BJ (cell line): ENCODE measurements around the gene NBEAL2. TPM values are rescaled to one million over a fixed set of nuclear protein-coding genes. Genes with fewer than 3 reads are reported as not detected.

Source experiments
- CTCF ChIA-PET: fragments of 350-600 bp; formaldehyde crosslinking; extraction: SDS; loops from one replicate; lab custom pipeline; 2021; ENCODE audit warnings: antibody characterized with exemption, inconsistent platforms; lab: Yijun Ruan, JAX
- POLR2A ChIA-PET: fragments of 300-600 bp; sonication (Branson Sonifier 250); formaldehyde crosslinking; extraction: SDS; loops from one replicate; lab custom pipeline; 2021; ENCODE audit warnings: antibody characterized with exemption; lab: Charles Lee
- DNase-seq: peaks from one replicate; pipeline ENCODE4 v3.0.0-alpha.2; 2011; ENCODE audit warnings: low read depth
- H3K27me3 ChIP-seq: 2 replicates; pipeline ENCODE4 v1.6.0; 2011; ENCODE audit warnings: low read length; ENCODE audit not compliant: control insufficient read depth, insufficient read depth
- H3K36me3 ChIP-seq: 2 replicates; pipeline ENCODE4 v1.5.1; 2011; ENCODE audit warnings: low read length; ENCODE audit not compliant: control insufficient read depth, insufficient read depth
- H3K4me3 ChIP-seq: 2 replicates; pipeline ENCODE4 v1.5.1; 2011; ENCODE audit warnings: low read depth, mild to moderate bottlenecking, control low read depth, low read length
- CTCF ChIP-seq: IDR thresholded peaks from 2 replicates; pipeline ENCODE4 v1.5.1; 2011; ENCODE audit warnings: low read depth, mild to moderate bottlenecking, control low read depth, inconsistent platforms, low read length, moderate library complexity; ENCODE audit not compliant: insufficient read depth
- polyA plus RNA-seq: library from polyadenylated mRNA; depleted of rRNA; stranded (reverse); fragments of >200 nt; gene quantifications from 2 replicates; pipeline ENCODE4 v1.2.3, GENCODE V29; 2011

Gene NBEAL2
- polyA plus RNA-seq, 1 experiment = 5.1 TPM

- ChIA-PET CTCF (interaction anchor here (0.5 to 4.2 kb wide), 6 partner anchors 14 to 324 kb away, joined by 3 to 24 read pairs (median 4); partner anchors contain the start of gene NBEAL2), POLR2A (no interaction called here)
Observed at GRCh38 chr3:46999516-47000197, 20.2 kb downstream of the NBEAL2 start.

GRCh38 chr3:47000198-47000815, 20.8 kb downstream of the NBEAL2 start:
- ChIA-PET POLR2A (no interaction called here), CTCF (interaction anchor here (1.2 to 4.2 kb wide), 3 partner anchors 15 to 324 kb away, joined by 3 to 24 read pairs (median 4); no protein-coding TSS in a partner anchor)
- no peak for TF ChIP-seq CTCF
- no peak for DNase-seq
- Histone ChIP-seq H3K36me3 (peaks cover 6% of the 10 kb centered on the region), H3K27me3 (no peaks in the 10 kb centered on the region), H3K4me3 (no peak overlapping the region)

More at GRCh38 chr3:46999516-47000197, 20.2 kb downstream of the NBEAL2 start:
- no peak for TF ChIP-seq CTCF
- no peak for DNase-seq
- no peak overlapping the region for H3K4me3 ChIP-seq
- H3K27me3 ChIP-seq = no peaks in the 10 kb centered on the region
- peaks cover 6% of the 10 kb centered on the region for H3K36me3 ChIP-seq

- peaks cover 8% of the 10 kb centered on the region for H3K36me3 ChIP-seq
- H3K4me3 ChIP-seq = no peak overlapping the region
- no peaks in the 10 kb centered on the region for H3K27me3 ChIP-seq
- no peak for TF ChIP-seq CTCF
- DNase-seq = no peak
- ChIA-PET POLR2A (no interaction called here), CTCF (interaction anchor here (1.2 to 4.2 kb wide), 2 partner anchors 80 to 323 kb away, joined by 3 to 24 read pairs; no protein-coding TSS in a partner anchor)
Observed at GRCh38 chr3:47000922-47001730, 21.7 kb downstream of the NBEAL2 start.

GRCh38 chr3:47001731-47002170, 22.3 kb downstream of the NBEAL2 start:
- no peak overlapping the region for H3K4me3 ChIP-seq
- no peak for DNase-seq
- peaks cover 8% of the 10 kb centered on the region for H3K36me3 ChIP-seq
- ChIA-PET POLR2A (no interaction called here), CTCF (no interaction called here)
- no peak for TF ChIP-seq CTCF
- H3K27me3 ChIP-seq = no peaks in the 10 kb centered on the region
